Stimulated activated CD8-positive, alpha-beta memory T cell treated with anti-CD3 and anti-CD28 coated beads, Interleukin-15, amount 100 ng/mL, for 24 hours (primary cell): ENCODE data around the gene SFTPD.

Experiments used
- DNase-seq: peaks from one replicate; pipeline ENCODE4 v3.0.0-alpha.2; 2020; ENCODE audit warnings: low read depth

The SFTPD gene

DNA sequence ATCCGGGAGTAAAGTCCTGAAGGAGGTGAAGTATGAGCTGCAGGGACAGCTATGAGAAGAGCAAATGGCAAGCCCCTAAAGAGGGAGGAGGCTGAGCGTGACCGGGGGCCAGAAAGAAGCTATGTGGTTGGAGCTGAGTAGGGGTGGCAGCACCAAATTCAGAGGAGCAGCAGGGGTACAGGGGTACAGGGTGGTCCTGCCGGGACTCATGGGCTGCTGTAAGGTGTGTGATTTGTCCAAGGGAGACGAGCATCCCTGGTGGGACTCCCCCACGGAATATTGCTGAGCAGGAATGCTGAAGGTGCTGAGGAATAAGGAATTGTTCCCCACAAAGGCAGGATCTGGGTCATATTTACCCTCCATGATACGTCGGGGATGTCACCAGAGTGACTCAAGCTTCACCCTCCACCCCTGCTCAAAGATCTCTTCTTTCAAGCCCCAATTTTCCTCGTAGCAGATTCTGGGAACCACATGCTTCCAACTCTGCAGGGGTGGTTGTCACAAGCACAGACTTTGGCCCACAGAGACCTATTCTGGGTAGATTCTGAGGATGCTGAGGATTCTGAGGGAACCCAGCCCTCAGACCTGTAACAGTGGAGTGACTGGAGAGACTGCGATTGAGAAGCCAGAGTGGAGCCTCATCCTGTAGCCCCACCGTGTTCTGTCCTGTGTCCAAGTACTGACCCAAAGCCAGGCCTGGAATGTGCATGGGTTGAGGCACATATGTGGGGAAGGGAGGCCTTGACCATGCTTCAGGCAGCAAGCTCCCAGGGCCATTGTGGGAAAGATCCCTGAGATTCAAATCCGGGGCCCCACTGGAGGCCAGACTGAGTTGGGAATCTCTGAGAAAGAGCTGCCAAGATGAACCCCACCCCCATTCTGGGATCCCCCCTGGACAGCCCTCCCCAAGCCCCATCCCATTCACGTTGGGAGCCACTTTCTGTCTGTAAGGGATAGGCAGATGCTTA lies 4.2 kb downstream of the SFTPD start:
- no peak for DNase-seq

DNA sequence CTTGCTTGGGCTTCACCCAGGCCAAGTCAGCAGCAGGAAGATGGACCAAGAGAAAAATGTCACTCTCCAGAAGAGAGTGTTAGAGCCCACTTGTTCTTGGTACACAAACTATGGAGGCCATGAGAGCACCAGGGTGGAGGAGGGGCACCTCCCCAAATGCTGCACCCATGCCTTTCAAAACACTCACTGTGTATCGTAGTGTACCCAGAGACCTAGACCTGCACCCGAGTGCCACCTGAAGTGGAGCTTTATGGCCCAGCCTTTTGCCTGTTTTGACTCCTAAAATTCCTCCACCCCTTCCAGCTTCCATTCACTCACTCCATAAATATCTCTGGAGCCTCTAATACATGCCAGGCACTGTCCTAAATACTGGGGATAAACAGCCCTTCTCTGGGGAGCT lies 5.0 kb downstream of the SFTPD start:
- no peak for DNase-seq

DNA sequence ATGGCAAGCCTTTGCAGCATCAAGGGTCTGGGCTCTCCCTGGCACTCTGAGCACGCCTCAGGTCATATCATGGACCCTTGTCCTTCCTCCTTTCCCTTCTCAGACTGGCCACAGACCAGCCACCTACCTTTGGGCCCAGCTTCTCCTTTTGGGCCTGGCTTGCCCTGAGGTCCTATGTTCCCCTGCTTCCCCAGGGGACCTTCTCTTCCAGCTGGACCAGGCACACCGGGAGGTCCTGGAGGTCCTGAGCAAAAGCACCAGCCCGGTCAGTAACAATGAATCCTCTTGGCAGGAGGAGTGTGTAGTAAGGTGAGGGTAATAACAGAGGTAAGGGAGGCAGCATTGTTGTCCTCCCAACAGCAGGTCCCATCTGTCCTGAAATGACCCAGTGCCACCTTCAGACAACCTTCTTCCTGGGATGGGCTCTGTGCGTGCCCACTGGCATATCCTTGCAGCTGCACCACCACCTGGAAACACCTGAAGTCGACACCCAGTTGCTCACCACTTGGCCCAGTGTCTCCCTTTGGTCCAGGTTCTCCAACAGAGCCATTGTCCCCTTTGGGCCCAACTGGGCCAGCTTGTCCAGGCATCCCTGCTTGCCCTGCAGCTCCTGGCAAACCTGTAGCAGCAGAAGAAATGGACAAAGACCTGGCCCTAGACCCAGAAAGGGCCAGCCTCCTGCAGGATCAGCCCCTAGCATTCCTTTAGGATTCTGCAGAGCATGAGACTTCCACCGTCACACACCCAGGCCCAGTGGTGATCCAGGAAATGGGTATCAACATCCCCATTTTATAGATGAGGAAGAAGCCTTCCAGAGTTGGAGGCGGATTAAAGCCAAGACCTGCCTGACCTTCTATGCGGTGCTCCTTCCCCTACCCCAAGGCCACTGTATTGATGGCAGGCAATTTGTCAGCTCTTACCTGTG lies 6.4 kb downstream of the SFTPD start:
- no peak for DNase-seq

- no peak for DNase-seq
These were observed 7.2 kb downstream of the SFTPD start for GRCh38 chr10:79941585-79942210.

DNA sequence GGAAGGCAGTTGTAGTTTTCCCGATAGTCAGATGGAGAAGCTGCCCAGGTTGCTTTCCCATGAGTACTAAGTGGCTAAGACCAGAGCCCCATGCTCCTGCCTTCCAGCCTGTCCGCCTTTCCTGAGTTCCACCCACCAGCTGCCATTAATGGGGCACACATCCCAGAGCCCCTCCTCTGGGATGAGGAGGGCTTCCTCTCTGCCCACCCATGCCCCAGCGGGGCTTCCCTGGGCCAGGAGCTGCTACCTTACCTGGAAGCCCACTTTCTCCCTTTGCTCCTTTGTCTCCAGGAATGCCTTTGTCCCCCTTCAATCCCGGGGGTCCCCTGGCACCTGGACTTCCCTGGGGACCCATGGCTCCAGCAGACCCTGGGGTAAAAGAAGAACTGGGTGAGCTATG lies 7.8 kb downstream of the SFTPD start:
- DNase-seq: no peak

DNA sequence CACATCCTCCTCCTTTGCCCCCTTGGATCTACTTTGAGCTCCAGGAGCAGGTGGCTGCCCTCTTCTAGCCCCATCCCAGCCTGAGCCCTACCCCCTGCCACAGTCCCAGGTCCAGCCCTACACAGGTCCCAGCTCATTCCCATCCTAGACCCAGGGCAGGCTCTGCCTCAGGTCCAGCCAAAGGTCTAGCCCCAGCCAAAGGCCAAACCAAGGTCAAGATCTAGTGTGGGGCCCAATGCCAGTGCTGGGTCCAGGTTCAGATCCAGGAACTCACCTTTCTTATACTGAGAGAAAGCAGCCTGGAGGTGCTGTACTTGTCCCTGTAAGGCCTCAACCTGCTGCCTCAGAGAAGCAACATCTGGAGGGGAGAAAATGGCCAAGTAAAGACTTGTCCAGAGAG lies 8.5 kb downstream of the SFTPD start:
- DNase-seq: no peak

DNA sequence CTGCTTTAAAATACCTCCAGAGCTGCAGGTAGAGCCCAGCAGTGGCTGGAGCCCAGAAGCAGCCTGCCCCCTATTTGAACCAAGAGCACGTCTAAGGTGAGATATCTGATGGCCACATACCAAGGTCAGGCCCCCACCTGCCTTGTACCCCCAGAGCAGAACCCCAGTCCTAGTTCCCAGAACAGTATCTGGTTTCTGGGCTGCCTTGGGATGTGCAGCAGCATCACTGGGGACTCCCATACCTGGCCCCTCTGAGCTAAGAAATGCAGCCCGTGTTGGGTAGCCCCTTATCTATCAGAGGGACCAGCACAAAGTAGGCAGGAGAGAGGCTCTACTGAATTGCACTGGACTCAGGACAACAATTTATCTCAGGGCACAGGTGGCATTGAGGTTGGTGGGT lies 8.9 kb downstream of the SFTPD start:
- no peak for DNase-seq

DNA sequence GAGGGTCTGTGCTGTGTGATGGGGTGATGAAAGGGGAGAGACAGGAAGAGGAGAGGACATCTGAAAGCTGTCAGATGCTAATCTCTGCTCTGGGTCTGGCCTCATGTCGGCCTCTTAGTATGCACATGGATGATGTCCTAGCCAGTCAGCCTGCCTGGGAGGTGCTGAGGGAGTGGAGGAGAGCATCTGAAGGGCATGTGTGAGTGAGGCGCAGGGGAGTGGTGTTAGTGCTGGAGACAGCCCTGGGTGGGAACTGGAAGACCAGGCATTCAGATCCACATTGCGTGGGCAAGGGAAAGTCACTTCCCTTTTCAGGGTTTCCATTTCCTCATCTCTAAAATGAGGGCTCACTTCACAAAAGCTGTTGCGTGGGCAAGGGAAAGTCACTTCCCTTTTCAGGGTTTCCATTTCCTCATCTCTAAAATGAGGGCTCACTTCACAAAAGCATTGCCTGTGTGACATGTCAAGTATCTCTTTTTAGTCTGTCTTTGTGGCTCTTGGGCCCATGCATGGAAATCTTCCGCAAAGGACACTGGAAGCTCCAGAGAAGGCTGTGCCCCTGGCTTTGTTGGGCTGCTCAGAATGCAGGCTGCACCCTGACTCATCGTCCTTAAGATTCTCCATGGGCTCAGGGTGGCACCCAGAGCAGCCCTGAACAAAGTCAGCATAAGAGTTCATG lies 10.0 kb downstream of the SFTPD start:
- no peak for DNase-seq

DNA sequence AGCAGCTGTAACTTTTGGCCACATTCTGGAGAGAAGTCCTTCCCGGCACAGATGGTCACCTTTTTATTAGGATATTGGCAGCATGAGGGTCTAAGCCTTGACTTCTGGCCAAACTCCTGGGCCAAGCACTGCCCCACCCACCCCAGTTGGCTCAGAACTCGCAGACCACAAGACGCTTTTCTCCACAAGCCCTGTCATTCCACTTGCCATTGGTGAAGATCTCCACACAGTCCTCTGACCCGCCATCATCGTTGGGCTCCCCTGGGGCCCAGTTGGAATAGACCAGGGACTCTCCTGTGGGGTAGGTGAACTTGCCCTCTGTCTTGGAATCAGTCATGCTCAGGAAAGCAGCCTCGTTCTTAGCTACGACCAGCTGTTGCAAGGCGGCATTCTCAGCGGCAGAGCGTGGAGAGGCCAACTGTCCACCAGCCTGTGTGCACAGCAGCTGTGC lies 11.2 kb downstream of the SFTPD start:
- no peak for DNase-seq

DNA sequence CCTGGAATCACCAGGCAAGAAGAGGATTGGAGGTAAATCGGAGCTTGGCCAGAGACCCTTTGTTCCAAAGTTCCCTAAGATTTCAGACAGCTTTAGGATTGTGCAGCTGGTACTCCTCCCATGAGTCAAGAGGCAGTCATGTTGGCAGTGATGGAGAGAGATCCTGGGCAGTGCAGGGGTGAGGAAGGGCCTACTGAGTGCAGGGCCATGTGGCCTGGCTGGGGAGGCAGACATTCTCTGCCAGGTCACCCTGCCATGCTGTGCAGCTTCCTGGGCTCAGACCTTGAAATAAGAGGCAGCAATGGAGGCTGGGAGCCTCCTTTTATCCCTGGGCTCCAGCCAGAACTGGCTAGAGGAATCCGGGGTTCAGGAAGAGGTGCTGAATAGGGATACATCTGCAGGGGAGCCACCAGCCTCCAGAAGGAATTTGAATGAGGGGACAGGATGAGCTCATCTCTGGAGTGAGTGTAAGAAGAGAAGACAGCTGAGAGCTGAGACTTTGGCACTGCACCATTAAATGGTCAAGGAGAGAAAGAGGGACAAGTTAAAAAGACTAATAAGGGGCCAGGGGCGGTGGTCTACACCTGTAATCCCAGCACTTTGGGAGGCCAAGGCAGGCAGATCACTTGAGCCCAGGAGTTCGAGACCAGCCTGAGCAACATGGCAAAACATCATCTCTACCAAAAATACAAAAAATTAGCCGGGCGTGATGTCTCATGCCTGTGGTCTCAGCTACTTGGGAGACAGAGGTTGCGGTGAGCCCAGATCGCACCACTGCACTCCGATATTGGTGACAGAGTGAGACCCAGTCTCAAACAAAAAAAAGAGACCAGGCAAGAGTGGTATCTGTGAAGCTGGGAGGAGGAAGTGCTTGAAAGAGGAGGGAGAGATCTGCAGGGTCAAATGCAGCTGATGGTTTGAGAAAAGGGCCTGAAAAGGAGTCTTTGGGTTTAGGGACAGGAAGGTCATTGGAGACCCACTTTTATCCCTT lies 12.0 kb downstream of the SFTPD start:
- no peak for DNase-seq

GRCh38 chr10:79933961-79934360 lies 14.9 kb downstream of the SFTPD start:
- no peak for DNase-seq

DNA sequence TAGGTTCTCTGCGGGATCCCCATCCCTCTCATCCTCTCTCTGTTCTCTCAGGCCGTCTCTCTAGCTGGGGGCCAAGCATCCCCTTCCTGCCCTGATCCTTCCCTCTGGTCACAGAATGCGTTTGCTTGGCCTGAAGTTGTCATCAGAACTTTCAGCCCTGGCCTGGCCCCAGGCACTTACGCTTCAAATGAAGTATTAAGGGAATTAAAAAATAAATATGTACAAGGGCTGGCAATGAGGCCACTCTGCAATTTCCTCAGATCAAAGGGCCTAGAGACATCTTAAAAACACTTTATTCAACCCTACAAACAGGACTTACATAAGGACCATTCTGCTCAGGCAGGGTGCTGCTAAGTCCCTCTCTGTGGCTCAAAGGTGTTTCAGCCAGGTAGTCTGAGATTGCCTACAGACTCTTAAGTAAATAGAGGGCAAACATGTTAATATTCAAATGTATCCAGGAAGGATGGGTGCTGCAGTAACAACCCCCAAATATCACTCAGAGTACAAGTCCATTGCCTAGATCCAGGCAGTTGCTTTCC lies 16.0 kb downstream of the SFTPD start:
- DNase-seq: no peak

DNA sequence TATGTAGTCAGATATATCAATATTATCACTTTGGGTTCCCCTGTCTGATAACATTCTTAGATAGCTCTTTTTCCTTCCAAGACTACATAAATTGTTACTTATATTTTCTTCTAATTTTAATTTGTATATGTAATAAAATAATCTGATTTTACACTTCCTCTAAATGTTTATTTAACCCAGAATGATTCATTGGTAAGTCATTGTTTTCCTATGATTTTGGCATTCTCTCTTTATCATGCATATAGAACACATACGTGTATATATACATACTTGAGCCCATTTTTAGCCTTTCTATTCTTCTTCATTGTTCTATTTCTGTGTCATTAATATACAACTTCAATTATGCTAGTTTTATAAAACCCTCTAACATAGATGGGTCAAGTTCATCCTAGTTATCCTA lies 16.6 kb downstream of the SFTPD start:
- DNase-seq: no peak

- no peak for DNase-seq
These were observed 18.2 kb downstream of the SFTPD start for GRCh38 chr10:79930751-79931150.

GRCh38 chr10:79930267-79930666 lies 18.6 kb downstream of the SFTPD start:
- DNase-seq: no peak

DNA sequence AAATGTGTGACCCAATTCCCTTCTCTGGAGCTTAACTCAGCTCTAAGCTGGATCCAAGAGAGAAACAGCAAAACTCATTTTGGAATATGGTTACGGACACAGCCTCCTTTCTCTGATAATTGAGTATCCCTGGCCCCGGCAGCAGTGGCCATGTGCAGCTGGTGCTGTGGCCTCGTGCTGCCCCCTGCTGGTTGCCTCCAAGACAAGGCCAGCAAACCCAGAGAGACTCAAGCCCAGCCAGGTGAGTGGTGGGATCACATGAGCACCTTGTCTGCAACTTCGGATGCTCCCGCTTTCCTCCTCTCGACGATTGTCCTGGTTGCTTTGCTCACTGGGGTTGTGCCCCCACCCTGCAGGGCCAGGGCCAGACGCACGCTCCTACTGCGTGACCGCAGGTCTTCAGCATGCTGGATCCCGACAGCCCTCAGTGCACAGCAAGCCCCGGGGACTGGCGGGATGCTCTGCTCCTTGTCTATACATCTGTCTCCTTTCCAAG lies 19.4 kb downstream of the SFTPD start:
- peak; percentile 53 for DNase-seq

GRCh38 chr10:79928028-79928583 lies 20.8 kb downstream of the SFTPD start:
- no peak for DNase-seq

DNA sequence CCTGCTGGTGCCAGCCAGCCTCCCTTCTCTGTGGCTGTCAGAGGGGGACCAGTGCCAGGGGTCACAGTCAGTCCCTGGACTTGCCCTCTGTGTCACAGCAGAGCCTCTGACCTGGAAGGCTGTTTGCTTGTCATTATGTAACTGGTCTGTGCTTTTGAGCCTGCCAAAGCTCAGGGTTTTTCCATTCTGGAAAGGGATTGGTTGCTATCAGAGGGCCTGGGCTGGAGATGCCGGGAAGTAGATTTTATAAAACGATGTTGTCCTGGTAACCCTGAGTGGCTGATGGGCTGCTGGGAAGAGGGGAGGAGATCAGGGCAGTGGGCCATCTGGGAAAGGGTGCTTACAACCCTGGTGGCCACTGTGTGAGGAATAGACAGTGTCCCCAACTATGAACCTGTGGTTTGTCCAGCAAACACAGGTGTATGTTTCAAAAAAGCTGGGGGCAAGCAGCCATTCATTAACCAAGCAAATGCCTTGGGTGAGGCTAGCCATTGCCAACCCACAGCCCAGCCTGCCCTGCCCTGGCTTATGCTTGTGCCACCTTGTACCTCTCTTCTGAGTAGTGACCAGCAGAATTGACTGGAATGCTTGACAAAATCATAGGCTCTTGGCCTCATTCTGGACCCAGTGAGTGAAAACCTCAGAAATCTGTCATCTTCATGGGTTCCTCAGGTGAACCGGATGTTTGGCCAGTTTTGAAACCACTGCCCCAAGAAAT lies 21.6 kb downstream of the SFTPD start:
- no peak for DNase-seq

DNA sequence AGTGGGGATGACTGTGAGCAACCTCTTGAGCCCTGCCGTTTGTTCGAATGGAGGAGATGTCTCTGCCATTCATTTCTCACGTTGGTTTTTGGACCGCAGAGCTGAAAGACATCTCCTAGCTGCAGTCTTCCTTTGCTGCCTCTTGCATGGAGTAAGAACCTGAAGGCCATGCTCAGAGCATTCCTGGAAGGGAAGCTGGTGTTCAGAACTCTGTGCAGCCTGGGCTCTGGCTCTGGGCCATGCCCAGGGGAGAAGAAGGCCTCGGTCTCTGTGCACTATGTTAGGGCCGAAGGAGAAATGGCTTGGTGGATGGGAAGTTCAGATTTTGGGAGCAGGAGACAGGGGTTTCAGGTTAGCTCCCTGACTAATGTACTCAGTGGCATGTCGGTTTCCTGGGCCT lies 22.9 kb downstream of the SFTPD start:
- no peak for DNase-seq
